GM19099 (cell line): ENCODE data around the gene SDR42E2.

ENCODE experiments used
- POLR2A ChIP-seq: IDR thresholded peaks from 3 replicates; pipeline ENCODE4 v1.6.1; 2011; ENCODE audit warnings: low read depth; ENCODE audit not compliant: insufficient read length; ENCODE audit errors: extremely low read depth

The SDR42E2 gene

GRCh38 chr16:22144520-22144919 lies 17.8 kb upstream of the SDR42E2 start:
- no peak for TF ChIP-seq POLR2A

GRCh38 chr16:22147853-22148252 lies 14.5 kb upstream of the SDR42E2 start:
- no peak for TF ChIP-seq POLR2A

DNA sequence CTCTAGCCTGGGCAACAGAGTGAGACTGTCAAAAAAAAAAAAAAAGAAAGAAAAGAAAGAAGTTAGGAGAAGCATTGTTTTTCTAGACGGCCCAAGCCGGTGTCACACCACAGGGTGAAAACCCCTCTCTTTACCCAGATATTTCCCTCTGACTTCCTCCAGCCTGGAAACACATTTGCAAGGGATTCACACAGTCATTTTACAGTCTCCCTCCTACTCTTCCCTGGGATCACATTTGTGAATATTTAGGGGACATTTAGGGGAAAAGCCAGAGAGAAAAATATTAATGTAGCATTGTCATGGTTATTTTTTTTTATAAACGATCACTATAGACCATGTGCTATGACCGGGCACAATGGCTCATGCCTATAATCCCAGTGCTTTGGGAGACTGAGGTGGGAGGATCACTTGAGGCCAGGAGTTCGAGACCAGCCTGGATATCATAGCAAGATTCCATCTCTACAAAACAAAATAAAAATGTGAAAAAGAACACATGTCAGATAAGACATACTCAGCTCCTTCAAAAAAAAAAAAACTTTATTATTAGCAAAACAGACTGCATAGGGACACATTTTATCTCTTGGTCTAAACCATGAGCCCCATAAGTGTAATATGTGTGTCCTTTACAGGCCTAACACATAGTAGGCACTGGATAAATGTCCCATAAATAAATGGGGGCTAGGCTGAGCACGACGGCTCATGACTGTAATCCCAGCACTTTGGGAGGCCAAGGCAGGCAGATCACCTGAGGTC lies 10.9 kb upstream of the SDR42E2 start:
- no peak for TF ChIP-seq POLR2A

- no peak for TF ChIP-seq POLR2A
Measured at GRCh38 chr16:22152316-22152715, 10.0 kb upstream of the SDR42E2 start.

DNA sequence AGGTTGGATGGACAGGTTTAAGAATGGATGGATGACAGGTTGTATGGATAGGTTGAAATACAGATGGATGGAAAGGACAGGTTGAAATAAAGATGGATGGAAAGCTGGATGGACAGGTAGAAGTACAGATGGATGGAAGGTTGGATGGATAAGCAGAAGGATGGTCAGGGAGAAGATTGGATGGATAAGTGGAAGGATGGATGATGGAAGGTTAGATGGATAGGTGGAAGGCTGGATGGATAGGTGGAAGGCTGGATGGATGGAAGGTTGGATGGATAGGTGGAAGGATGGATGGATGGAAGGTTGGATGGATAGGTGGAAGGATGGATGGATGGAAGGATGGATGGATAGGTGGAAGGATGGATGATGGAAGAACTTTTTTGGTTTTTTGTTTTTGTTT lies 905 bp upstream of the SDR42E2 start:
- no peak for TF ChIP-seq POLR2A

DNA sequence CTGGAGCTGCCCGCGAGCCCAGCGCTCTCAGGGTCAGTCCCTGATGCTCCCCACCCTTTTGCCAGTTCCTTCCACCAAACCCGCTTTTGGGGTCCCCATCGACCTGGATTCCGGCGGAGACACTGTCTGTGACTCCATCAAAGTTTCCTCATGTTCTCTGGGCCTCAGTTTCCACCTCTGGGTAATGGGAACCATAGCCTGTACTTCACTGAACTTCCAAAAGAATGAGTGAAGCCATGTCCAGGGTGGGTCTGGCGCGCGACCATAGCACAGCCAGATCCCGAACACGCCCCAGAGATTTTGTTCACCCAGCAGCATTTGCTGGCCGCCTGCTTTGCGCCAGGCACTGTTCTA lies 327 bp downstream of the SDR42E2 start:
- no peak for TF ChIP-seq POLR2A

DNA sequence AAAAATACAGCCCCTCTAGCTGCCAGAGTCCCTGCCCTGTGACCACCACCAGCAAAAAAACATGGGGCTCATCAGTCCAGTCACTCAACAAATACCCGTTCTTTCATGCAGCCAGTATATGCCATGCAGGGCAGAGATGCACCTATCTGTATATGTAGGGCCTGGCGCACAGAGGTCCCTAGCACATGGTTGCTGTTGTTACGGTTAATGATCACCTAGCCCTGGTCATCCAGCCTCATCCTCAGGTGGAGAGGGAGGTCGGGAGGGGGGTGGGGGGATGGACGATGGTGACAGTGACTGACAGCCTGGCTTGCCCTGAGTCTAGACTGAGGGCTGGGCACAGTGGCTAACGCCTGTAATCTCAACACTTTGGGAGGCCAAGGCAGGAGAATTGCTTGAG lies 1.5 kb downstream of the SDR42E2 start:
- no peak for TF ChIP-seq POLR2A

DNA sequence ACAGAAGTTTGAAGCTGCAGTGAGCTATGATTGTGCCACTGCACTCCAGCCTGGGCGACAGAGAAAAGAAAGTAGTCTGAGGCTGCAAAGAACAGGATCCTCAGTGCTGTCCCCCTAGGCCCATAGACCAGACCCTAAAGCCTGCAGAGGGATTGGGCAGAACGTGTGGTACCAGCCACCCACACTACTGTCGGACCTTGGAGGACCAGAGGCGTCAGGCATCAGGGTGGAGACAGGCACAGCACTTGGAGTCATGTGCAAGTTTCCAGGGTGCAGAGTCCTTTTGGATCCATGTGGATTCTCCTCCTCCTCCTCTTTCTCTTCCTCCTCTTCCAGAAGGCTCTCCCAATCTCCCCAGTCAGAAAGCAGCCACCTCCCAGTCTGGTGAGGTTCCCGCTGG lies 2.2 kb downstream of the SDR42E2 start:
- TF ChIP-seq POLR2A: no peak

GRCh38 chr16:22165508-22166285 lies 3.4 kb downstream of the SDR42E2 start:
- no peak for TF ChIP-seq POLR2A

DNA sequence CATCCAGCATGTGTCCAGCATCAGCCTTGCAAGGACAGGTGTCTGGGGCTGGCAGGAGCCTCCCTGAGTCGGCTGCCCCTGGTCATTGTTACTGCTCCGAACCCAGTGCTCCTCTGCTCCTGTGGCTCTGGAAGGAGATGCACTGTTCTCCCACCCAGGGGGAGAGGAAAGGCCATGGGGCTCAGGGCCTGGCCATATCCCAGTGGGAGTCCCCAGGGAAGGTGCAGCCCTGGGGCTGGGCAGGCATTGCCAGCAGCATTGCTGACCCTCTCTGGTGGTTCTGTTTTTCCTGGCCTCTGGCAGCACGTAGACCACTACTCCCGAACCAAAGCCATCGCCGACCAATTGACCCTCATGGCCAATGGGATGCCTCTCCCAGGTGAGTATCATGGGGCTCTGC lies 9.6 kb downstream of the SDR42E2 start:
- no peak for TF ChIP-seq POLR2A

- TF ChIP-seq POLR2A: no peak
Measured at GRCh38 chr16:22174642-22175041, 12.3 kb downstream of the SDR42E2 start.

GRCh38 chr16:22177968-22178930 lies 15.9 kb downstream of the SDR42E2 start:
- no peak for TF ChIP-seq POLR2A

- TF ChIP-seq POLR2A: no peak
Measured at GRCh38 chr16:22181426-22181825, 19.1 kb downstream of the SDR42E2 start.

- no peak for TF ChIP-seq POLR2A
Measured at GRCh38 chr16:22181843-22182242, 19.5 kb downstream of the SDR42E2 start.

DNA sequence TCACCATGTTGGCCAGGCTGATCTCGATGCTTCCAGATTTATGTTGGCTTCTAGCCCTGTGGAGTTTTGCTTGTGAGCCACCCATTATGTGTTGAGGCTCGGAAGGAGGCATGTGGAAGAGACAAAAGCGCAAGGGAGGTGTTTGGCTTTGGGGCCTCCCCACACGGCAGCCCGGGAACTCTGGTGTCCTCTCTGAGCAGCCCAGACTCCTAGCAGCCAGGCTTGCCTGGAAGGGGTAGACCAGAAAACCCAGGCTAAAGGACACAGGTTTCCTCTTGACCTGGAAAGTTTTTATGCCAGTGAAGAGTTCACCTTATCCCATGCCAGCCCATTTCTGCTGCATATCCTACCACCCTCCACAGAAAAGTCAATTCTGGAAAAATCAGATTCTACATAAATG lies 21.0 kb downstream of the SDR42E2 start:
- no peak for TF ChIP-seq POLR2A
